K562 (cell line): ENCODE results near the gene COX6B1. TPM values are rescaled to one million over a fixed set of nuclear protein-coding genes. Genes with fewer than 3 reads are reported as not detected.
A peak's percentile ranks its signal among the peaks of the same experiment; 100 is the strongest.

ENCODE experiments used
- CAMTA2 ChIP-seq: fragments of 250-450 bp; sonication (Bioruptor Pico); conservative IDR thresholded peaks from 2 replicates; pipeline ENCODE4 v1.5.1; 2022
- CEBPG ChIP-seq, 3 experiments: fragments of 200-800 bp in 1 of 3; sonication (Bioruptor generic) in 1 of 3; sonication (generic) in 1 of 3; formaldehyde crosslinking in 1 of 3; IDR thresholded peaks in 2 of 3; conservative IDR thresholded peaks in 1 of 3; 2 replicates each; pipeline versions ENCODE4 v1.6.1 to v1.8.0; 2016 to 2022; ENCODE audit warnings: missing compliant biosample characterization in 2 of 3, missing genetic modification characterization in 2 of 3, mild to moderate bottlenecking in 1 of 3, missing genetic modification reagents in 1 of 3
- DIDO1 ChIP-seq: fragments of 450-650 bp; IDR thresholded peaks from 2 replicates; pipeline ENCODE4 v1.6.1; 2016; ENCODE audit warnings: low read depth, missing biosample characterization, missing genetic modification characterization
- DMBX1 ChIP-seq: fragments of 250-450 bp; sonication (Bioruptor Pico); IDR thresholded peaks from 2 replicates; pipeline ENCODE4 v1.8.0; 2022; ENCODE audit warnings: inconsistent platforms, mild to moderate bottlenecking, moderate library complexity, borderline replicate concordance
- E2F1 ChIP-seq: sonication (generic); formaldehyde crosslinking; IDR thresholded peaks from 2 replicates; pipeline ENCODE4 v1.8.1; 2023; ENCODE audit warnings: mild to moderate bottlenecking, missing genetic modification reagents, moderate library complexity
- ETS1 ChIP-seq: conservative IDR thresholded peaks from 2 replicates; pipeline ENCODE4 v1.6.1; 2011; ENCODE audit warnings: low read depth, mild to moderate bottlenecking, low read length; ENCODE audit not compliant: control insufficient read depth
- HLTF ChIP-seq: fragments of 450-650 bp; IDR thresholded peaks from 2 replicates; pipeline ENCODE4 v1.6.1; 2016
- JUNB ChIP-seq: fragments of 450-650 bp; formaldehyde crosslinking; conservative IDR thresholded peaks from 2 replicates; pipeline ENCODE4 v1.4.0; 2020; ENCODE audit warnings: mild to moderate bottlenecking
- KDM2B ChIP-seq: fragments of 250-450 bp; sonication (Bioruptor Pico); IDR thresholded peaks from 2 replicates; pipeline ENCODE4 v1.8.0; 2021; ENCODE audit warnings: mild to moderate bottlenecking, moderate library complexity
- MAFK ChIP-seq: IDR thresholded peaks from 2 replicates; pipeline ENCODE4 v1.6.1; 2011; ENCODE audit warnings: low read length, improper control_type of control experiment
- MBD2 ChIP-seq: sonication (generic); IDR thresholded peaks from 2 replicates; pipeline ENCODE4 v1.6.1; 2016; ENCODE audit warnings: low read depth, borderline replicate concordance
- MLX ChIP-seq, 2 experiments: fragments of 450-650 bp in 1 of 2; sonication (generic) in 1 of 2; formaldehyde crosslinking; conservative IDR thresholded peaks; 2 replicates each; pipeline versions ENCODE4 v1.4.0 to v1.8.1; 2020 to 2022; ENCODE audit warnings: mild to moderate bottlenecking in 1 of 2, missing genetic modification reagents in 1 of 2
- NONO ChIP-seq, 2 experiments: fragments of 200-400 bp in 1 of 2; fragments of 450-650 bp in 1 of 2; formaldehyde crosslinking in 1 of 2; IDR thresholded peaks; 2 replicates each; pipeline ENCODE4 v1.6.1; 2017; ENCODE audit warnings: low read depth in 2 of 2, mild to moderate bottlenecking in 2 of 2, moderate library complexity in 2 of 2, low read length in 1 of 2
- NUFIP1 ChIP-seq: fragments of 450-650 bp; IDR thresholded peaks from 2 replicates; pipeline ENCODE4 v1.6.1; 2018; ENCODE audit not compliant: partially characterized antibody
- POU5F1 ChIP-seq: fragments of 150-350 bp; IDR thresholded peaks from 2 replicates; pipeline ENCODE4 v1.6.1; 2014; ENCODE audit warnings: borderline replicate concordance, low read length, low read depth, mild to moderate bottlenecking; ENCODE audit not compliant: partially characterized antibody
- RBM14 ChIP-seq: fragments of 200-400 bp; formaldehyde crosslinking; IDR thresholded peaks from 2 replicates; pipeline ENCODE4 v1.6.1; 2018; ENCODE audit warnings: low read depth, mild to moderate bottlenecking, low read length, moderate library complexity, borderline replicate concordance; ENCODE audit not compliant: insufficient read depth
- RNF2 ChIP-seq: sonication (generic); IDR thresholded peaks from 2 replicates; pipeline ENCODE4 v1.6.1; 2016
- SMARCE1 ChIP-seq: fragments of 450-650 bp; IDR thresholded peaks from 2 replicates; pipeline ENCODE4 v1.7.1; 2016; ENCODE audit warnings: mild to moderate bottlenecking
- TCFL5 ChIP-seq: fragments of 250-450 bp; sonication (Bioruptor Pico); conservative IDR thresholded peaks from 2 replicates; pipeline ENCODE4 v1.6.1; 2021; ENCODE audit warnings: mild to moderate bottlenecking, moderate library complexity, matching md5 sums
- YBX1 ChIP-seq: fragments of 450-650 bp; IDR thresholded peaks from 2 replicates; pipeline ENCODE4 v1.7.1; 2016; ENCODE audit warnings: mild to moderate bottlenecking
- ZFPM2 ChIP-seq: fragments of 250-450 bp; sonication (Bioruptor Pico); IDR thresholded peaks from 2 replicates; pipeline ENCODE4 v1.5.1; 2022; ENCODE audit warnings: mild to moderate bottlenecking
- ZNF124 ChIP-seq: sonication (generic); formaldehyde crosslinking; IDR thresholded peaks from 2 replicates; pipeline ENCODE4 v1.8.1; 2022; ENCODE audit warnings: missing genetic modification reagents
- ZNF197 ChIP-seq: fragments of 200-800 bp; sonication (Bioruptor generic); IDR thresholded peaks from 2 replicates; pipeline ENCODE4 v1.6.1; 2016; ENCODE audit warnings: low read depth, missing genetic modification characterization, missing compliant biosample characterization
- ZNF239 ChIP-seq: fragments of 250-450 bp; sonication (Bioruptor Pico); IDR thresholded peaks from 2 replicates; pipeline ENCODE4 v1.4.0; 2020; ENCODE audit warnings: mild to moderate bottlenecking
- ZNF24 ChIP-seq: fragments of 450-650 bp; IDR thresholded peaks from 2 replicates; pipeline ENCODE4 v1.6.1; 2016
- ZNF77 ChIP-seq: fragments of 250-450 bp; sonication (Bioruptor Pico); IDR thresholded peaks from 2 replicates; pipeline ENCODE4 v1.5.0; 2020
- polyA plus RNA-seq, 8 experiments: library from polyadenylated mRNA; depleted of rRNA in 4 of 8; stranded (reverse) in 5 of 8; unstranded in 3 of 8; fragments of >200 nt; fragmentation: Nextera tagmentation in 2 of 8; fragmentation: Illumina TruSeq in 1 of 8; extraction: Ambion mirVana in 2 of 8; extraction: Trizol in 1 of 8; gene quantifications; 2 replicates each; pipeline versions ENCODE4 v1.2.1 to v1.2.3, GENCODE V29; 2011 to 2014; ENCODE audit warnings: inconsistent platforms in 1 of 8, missing spikeins in 1 of 8
- total RNA-seq, 7 experiments: library from RNA; depleted of rRNA in 6 of 7; stranded (reverse); fragments of >200 nt in 6 of 7; fragmentation: Illumina TruSeq in 2 of 7; extraction: Trizol in 2 of 7; gene quantifications; 2 replicates each; pipeline versions ENCODE4 v1.2.1 to v1.2.3, GENCODE V29; 2011 to 2021; ENCODE audit warnings: low replicate concordance in 1 of 7

The COX6B1 gene
- total and polyA plus RNA-seq, 9 of the 15 experiments (the other 6 are each of a cell fraction or from before 2014, with no cell fraction given) = 777 to 2,393 (median 1,219) TPM

GRCh38 chr19:35693835-35694599, 45.9 kb downstream of the COX6B1 start (continued):
- TF ChIP-seq MLX (CRISPR knock-in tag; conservative IDR thresholded peaks at IDR 0.05) = no peak
- no peak; the same call in 1 of the 2 replicates for TF ChIP-seq MBD2
- TF ChIP-seq NONO (IDR thresholded peaks at IDR 0.05; ENCODE audit: low read depth in 2 of 2, low read length in 1 of 2) = peak in 1 of 2 experiments; percentile 76; a peak in 1 of 4 replicates
- no peak for TF ChIP-seq ZNF77 (CRISPR knock-in tag)
- TF ChIP-seq RBM14 = no peak
- no peak for TF ChIP-seq JUNB
- no peak for TF ChIP-seq CEBPG (CRISPR knock-in tag; IDR thresholded peaks at IDR 0.05)
- no peak for TF ChIP-seq CEBPG (tag; conservative IDR thresholded peaks at IDR 0.05 in 1 of 2, IDR thresholded peaks at IDR 0.05 in 1 of 2)
- TF ChIP-seq ZNF124 (CRISPR knock-in tag) = no peak
- TF ChIP-seq ETS1 = no peak
- TF ChIP-seq ZNF24 = no peak
- no peak for TF ChIP-seq ZNF239 (CRISPR knock-in tag)
- TF ChIP-seq TCFL5 (CRISPR knock-in tag) = no peak
- no peak for TF ChIP-seq RNF2
- TF ChIP-seq DMBX1 (CRISPR knock-in tag) = no peak
- no peak for TF ChIP-seq YBX1
- TF ChIP-seq DIDO1 (tag) = no peak
- TF ChIP-seq ZNF197 (CRISPR knock-in tag) = no peak
- TF ChIP-seq E2F1 (CRISPR knock-in tag) = no peak
- no peak for TF ChIP-seq KDM2B (CRISPR knock-in tag)
- no peak for TF ChIP-seq SMARCE1
- TF ChIP-seq MAFK = no peak
- no peak for TF ChIP-seq NUFIP1
- no peak for TF ChIP-seq ZFPM2 (CRISPR knock-in tag)
- peak; percentile 79; the same call in 1 of the 2 replicates for TF ChIP-seq HLTF
- no peak for TF ChIP-seq POU5F1
- TF ChIP-seq CAMTA2 (CRISPR knock-in tag) = no peak
